Right forelimb (tissue), 1 donor: ENCODE results near the gene HM13.
"Not testable (repeated sequence)": the region's sequence is repeated elsewhere in the genome, so short reads cannot be mapped to it uniquely, and the experiment has no call there.

Source experiments
- DNase-seq: peaks from one replicate; pipeline ENCODE4 v3.0.0-alpha.2; 2018

The HM13 gene

GRCh38 chr20:31543966-31544598 is 29.8 kb downstream of the HM13 start:
- DNase-seq = no peak

GRCh38 chr20:31544600-31544999 is 30.4 kb downstream of the HM13 start:
- DNase-seq = no peak

DNA sequence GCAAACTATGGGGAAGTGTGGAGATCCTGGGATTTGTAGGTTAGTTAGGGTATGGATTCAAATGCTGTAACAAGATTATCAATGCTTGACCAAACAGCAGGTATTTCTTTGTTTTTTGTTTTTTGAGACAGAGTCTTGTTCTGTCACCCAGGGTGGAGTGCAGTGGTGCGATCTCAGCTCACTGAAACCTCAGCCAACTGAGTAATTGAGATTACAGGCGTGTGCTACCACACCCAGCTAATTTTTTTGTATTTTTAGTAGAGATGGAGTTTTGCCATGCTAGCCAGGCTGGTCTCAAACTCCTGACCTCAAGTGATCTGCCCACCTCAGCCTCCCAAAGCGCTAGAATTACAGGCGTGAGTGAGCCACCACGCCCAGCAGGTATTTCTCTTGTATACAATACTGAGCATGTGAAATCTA is 31.4 kb downstream of the HM13 start:
- DNase-seq = not testable (repeated sequence)

- DNase-seq = peak; percentile 90
These were observed 32.9 kb downstream of the HM13 start for GRCh38 chr20:31547017-31547675.

DNA sequence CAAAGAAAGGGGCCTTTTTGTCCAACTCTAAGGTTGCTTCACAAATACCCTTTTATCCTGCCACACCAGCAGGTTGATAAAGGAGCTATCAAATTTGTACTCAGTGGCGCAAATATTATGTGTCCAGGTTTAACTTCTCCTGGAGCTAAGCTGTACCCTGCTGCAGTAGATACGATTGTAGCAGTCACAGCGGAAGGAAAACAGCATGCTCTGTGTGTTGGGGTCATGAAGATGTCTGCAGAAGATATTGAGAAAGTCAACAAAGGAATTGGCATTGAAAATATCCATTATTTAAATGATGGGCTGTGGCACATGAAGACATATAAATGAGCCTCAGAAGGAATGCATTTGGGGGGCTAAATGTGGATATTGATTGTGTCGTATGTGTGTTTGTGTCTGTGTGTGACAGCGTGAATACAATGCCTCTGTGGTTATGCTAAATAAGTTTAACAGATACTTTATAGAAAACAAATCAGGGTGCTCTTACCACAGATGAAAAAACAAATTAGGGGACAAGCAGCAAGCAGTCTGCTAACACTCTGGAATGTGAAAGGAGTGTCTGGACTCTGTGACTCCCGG is 33.6 kb downstream of the HM13 start:
- DNase-seq = no peak

DNA sequence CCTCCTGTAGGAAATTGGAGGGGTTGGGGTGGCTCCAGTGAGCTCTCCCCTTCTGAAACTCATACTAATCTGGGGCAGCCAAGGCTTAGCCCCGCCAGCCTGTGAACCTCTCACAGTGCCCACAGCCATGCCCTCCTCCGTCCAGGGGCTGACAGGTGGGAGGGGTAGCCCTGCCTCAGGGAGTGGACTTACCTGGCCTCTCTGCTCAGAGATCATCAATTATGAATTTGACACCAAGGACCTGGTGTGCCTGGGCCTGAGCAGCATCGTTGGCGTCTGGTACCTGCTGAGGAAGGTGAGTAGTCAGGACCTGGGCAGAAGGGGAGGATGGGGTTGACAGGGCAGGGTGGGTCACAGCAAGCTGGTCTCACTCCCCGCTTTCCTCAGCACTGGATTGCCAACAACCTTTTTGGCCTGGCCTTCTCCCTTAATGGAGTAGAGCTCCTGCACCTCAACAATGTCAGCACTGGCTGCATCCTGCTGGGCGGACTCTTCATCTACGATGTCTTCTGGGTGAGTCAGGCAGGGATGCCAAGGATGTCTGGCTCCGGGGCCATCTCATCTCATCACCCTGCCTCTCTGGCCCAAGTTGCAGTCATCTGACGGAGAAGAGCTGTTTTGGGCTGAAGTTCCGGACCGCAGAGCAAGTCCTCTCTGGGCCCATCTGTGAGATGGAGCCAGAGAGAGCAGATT is 34.7 kb downstream of the HM13 start:
- no peak for DNase-seq

GRCh38 chr20:31549513-31549880 is 35.3 kb downstream of the HM13 start:
- DNase-seq = no peak

DNA sequence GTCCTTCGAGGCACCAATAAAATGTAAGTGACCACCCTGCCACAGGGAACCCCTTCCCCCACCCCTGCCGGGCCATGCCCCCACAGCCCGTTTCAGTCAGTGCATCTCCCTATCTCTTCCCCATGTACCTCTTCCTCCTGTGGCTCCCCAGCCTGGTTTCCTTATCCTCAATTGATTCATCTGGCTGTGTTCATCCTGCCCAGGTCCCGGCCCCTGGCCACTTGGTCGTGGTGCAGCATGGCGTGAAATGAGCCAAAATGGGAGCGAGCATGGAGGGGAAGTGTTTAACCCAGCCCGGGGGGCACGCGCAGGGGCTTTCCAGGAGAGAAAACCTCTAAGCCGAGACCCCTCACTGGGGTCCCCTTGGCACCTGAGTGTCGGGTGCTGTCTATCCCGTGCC is 35.9 kb downstream of the HM13 start:
- DNase-seq = no peak

DNA sequence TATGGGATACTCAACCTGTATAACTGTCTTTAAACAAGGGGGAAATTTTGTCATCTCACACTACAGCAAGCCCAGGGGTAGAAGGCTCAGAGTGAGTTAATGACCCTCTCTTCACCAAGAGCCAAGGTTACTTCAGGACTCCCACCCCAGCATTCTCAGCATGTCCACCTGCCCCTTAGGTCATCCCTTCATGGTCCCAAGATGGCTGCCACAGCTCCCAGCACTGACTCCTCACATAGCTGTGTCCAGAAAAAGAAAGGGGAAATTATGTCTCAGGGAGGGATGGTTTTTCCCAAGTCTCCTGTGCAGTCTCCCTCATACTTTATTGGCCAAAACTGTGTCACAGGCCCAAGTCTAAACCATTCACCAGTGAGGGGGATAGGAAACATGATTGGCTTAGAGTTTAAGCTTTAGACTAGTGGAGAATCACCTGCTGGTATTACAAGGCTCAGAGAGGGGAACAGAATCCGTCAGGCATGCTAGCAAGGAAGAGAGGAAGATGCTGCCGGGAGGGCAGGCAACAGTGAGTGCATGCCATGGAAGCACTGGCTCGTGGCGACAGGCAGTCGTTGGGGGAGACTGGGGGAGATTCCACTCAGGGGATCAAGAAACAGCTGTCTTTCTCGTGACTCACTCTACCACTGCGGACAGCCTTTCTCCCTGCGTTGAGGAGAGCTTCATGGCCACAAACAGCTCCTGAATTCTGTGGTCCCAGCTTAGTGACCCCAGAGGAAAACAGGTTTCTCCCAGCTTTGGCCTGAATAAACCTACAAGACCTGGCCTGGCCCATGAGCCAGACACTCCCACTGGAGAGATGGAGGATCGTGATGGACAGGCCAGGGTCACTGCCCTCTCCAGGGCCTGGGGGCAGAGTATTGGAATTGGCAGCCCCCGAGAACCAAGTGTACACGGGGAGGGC is 37.2 kb downstream of the HM13 start:
- DNase-seq = no peak

DNA sequence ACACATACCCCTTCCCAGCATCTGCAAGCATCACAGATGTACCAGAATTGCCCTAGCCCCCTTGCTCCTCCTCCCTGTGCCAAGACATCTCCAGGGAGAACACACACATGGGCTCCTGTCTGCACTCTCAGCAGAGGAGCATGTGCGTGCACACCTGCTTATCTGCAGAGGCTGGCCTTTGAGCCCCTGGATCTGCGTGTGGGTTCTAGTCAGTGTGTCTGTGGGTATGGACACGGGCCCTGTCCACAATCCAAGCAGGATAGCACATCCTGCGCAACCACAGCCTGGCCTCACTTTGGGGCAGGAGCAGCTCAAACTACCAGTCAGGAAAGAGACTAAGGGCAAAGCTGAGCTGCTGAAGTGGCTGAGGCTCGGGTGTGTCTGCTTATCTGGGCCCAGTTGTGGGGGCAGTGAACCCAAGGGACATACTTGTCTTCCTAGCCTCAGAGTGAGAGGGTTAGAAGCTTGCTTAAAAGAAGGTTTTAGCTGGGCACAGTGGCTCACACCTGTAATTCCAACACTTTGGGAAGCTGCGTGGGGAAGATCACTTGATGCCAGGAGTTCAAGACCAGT is 41.0 kb downstream of the HM13 start:
- DNase-seq = no peak

- no peak for DNase-seq
These were observed 45.5 kb downstream of the HM13 start for GRCh38 chr20:31559704-31560093.

DNA sequence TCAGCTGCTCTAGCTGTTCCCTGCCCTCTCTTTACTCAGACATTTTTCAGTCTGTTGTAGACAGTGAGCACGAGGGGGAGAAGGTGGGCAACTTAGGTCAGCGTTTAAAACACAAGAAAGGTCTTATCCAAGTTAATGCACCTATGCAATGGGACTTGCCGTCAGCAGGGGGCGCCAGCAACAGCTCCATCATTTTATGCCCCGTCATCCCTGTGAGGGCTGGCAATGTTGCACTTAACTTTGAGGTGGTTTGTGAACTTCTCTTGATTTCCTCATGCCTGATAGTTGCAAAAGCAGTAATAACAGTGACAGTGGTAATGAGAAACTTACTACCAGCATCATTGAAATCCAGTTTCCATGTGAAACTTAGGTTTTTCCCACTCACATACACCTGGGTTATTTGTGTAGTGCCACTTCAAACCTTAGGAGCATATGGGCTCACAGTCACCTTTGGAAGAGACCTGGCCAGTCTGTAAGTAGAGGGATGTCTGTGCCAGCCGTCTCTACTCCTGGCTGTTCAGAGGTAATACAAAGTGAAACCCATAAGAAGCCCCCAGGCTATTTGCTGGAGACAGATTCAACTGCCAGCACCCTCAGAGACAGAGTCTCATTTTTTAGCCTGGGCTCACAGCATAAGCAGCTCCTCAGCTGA is 46.0 kb downstream of the HM13 start:
- DNase-seq = peak; percentile 67

DNA sequence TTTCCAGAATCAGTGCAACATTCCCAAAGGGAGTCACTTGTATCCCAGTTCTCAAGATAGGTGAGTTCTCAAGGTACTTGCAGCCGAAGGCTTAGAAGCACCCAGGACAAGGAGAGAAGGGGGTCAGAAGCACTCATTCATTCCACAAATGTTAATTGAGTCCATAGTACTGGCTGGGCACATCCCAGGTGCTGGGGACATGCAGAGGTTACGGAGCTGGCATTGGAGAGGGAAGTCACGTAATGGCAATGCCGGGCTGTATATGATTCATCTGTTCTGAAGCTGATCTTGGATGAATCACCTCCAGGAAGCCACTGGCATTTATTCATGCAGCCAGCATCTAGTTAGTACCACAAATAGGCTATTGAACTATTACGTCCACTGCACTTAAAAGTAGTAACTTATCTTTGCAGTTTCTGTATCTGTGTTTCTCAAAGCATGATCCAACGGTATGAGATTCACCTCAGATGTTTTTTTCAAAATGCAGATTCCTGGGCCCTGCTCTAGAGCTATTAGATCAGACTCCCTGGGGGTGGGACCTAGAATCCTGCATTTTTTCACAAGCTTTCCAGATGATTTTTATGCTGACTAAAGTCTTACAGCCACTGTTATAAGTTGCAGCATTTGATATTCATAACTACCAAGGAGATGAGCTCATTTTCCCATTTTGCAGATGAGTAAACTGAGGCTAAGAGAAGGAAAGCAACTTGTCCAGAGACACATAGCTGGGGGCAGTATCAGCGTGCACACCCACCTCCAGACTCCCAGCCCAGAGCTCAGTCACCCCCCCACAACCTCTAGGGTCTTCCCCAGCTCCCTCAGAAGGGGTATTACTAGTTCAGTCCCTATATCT is 46.7 kb downstream of the HM13 start:
- DNase-seq = no peak

GRCh38 chr20:31562241-31562640 is 48.0 kb downstream of the HM13 start:
- no peak for DNase-seq

DNA sequence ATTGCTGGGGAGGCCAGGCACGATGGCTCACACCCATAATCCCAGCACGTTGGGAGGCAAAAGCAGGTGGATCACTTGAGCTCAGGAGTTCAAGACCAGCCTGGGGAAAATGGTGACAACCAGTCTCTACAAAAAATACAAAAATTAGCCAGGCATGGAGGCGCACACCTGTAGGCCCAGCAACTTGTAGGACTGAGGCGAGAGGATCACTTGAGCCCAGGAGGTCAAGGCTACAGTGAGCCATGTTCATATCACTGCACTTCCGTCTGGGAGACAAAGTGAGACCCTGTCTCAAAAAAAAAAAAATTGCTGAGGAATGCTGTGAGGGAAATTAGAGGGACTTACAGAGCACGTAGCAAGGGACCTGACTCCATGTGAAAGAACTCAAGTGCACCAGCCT is 50.0 kb downstream of the HM13 start:
- no peak for DNase-seq

DNA sequence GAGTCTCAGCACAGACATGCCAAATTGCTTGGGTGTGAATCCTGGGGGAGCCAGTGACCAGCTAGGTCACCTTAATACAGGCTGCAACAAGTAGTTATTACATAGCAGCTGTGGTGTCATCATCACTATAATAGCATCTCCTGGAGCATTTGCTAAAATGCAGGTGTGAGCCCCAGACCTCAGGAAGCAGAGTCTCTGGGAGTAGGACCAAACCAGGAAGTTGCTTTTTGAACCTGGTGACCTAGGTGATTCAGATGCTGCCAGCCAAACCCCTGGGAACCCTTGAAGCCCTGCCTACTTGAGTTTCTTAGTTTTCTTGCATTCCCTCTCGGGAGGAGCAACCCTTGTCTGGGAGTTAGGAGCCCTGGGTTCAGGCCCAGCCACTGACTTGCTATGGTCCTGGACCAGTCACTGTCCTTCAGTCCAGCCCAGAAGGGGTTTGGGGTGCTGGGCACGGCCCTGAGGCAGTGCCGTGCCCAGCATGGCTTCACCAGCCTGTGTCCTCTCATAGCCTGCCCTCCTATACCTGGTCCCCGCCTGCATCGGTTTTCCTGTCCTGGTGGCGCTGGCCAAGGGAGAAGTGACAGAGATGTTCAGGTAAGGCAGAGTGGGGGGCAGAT is 51.6 kb downstream of the HM13 start:
- no peak for DNase-seq

DNA sequence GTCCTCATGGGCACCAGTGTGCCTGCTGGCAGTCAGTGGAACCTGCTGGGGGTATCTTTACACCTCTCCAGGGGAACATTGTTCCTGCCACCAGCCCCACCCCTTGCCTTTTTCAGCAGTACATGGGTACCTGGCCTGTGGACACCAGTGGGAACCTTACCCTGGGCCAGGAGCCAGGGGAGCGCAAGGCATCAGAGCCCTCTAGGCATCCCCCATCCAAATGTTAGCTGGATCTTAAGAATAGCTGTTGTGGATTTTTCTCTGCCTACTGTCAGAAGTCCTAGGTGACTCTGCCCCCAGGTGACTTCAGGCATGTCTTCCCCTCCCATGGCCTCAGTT is 52.0 kb downstream of the HM13 start:
- DNase-seq = no peak

DNA sequence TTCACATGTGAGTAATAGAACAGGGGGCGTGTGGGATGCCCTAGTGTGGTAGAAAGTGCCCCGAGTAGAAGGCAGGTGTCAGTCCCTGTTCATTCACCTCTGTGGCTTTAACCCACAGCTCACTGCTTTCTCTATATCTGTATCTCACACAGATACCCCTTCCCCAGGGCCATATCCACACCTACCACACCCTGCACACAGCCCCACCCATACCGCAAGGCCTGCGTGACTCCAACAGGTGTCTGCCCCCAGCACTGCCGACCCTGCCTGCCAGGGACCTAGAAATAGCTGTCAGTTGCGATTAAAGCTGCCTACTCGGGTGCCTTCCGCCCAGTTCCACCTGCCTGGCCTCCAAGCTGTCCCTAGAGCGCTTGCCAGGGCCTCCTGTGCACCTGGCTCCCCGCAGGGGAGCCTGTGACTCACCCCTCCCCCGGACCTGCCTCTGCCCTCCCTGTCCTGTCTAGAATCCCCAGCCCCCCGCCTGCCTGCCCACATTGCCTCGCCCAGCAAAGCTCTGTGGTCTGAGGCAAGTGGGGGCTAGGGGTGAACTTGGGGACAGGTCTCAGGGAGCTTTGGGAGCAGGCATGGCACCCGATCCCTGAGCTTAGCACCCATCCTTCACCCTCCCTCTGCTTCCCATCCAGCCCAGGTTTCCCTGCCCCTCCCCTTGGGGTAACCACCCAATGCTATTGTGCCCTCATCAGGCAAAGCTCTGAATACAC is 52.6 kb downstream of the HM13 start:
- no peak for DNase-seq

DNA sequence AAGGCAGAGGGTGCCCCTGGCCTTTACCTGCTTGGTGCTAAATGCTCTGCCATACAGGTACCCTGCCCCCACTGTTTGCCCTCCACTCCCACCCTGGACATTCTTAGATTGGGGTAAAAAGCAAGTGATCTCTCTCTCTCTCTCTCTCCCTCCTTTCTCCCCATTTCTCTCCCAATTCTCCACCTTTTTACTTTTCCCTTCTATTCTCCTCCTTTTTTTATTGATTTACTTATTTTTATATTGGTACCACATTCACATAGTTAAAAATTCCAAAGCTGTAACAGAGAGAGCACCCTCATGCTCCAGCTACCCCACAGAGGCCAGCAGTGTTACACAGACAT is 53.1 kb downstream of the HM13 start:
- DNase-seq = no peak
